ENCODE results near the gene PHTF1. TPM values are rescaled to one million over a fixed set of nuclear protein-coding genes. Genes with fewer than 3 reads are reported as not detected.
A peak's percentile ranks its signal among the peaks of the same experiment; 100 is the strongest.
"Not testable (repeated sequence)": the region's sequence is repeated elsewhere in the genome, so short reads cannot be mapped to it uniquely, and the experiment has no call there.

PHTF1 gene
- total RNA-seq, 1 donor from 2014 or later = 7.3 TPM

DNA sequence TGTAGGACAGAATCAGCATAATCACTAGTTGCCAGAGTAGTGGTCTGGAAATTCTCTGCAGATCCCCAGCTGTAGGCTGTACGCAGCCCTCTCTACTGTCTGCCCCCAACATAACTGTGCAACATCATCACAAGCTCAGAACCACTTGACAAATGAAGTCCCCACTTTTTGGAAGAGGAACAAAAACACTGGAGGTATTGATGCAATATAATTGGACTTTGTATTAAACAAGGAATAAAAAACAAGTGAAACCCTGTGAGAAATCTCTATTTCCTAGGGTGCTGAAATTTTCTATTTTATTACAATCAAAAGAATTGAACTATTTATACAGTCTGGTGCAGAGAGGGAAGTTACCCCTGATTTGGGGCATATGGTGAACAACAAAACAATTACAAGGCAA is 15.2 kb downstream of the PHTF1 start:
- ATAC-seq (no peak), DNase-seq (no peak)
- intact Hi-C loops (cut with micrococcal nuclease) = no loop called here

DNA sequence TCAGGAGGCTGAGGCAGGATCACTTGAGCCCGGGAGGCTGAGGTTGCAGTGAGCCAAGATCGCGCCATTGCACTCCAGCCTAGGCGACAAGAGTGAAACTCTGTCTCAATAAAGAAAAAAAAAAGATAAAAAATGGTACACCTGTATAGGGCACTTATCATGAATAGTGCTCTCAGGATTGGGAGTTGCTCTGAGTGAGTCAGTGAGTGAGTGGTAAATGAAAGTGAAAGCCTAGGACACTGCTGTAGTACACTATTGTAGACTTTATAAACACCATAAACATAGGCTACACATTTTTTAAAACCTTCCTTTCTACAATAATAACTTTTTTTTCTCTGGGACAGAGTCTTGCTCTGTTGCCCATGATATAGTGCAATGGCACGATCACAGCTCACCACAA is 16.8 kb downstream of the PHTF1 start:
- DNase-seq = no peak
- ATAC-seq = no peak
- intact Hi-C loops (cut with micrococcal nuclease) = no loop called here

DNA sequence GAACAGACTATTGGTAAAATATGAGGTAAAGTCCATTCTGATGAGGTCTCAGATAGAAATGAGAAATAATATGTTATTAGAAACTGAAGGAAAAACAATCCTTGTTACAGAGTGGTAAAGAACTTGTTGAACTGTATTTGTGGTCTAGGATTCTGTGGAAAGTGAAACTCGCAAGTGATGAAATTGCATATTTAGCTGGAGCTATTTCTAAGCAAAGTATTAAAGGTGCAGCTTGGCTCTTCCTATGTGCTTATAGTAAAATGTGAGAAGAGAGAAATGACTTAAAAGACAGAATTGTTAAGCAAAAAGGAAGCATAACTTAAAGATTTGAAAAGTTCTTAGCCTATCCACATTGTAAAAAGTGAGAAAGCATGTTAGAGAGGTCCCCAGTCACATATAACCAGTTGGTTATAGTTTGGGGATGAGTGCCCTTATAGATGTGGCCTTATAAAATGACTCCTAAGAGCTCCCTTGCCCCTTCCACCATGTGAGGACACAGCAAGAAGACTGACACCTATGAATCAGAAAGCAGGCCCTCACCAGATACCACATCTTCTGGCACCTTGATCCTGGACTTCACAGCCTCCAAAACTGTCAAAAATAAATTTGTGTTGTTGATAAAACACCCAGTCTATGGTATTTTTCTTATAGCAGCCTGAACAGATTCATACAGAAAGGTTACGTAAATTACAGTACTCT is 24.8 kb downstream of the PHTF1 start:
- DNase-seq (no peak), ATAC-seq (no peak)
- intact Hi-C loops (cut with micrococcal nuclease) = no loop called here

DNA sequence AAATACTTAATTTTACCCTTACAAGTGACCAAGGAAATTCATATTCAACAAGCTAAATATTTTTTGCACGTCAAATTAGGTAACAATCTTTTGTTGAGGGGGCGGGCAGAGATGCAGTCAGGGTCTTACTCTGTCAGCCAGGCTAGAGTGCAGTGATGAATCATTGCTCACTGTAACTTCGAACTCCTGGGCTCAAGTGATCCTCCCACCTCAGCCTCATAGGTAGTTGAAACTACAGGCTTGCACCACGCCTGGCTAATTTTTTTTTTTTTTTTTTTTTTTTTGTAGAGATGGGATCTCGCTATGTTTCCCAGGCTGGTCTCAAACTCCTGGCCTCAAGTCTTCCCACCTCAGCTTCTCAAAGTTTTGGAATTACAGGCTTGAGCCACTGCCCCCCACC is 26.5 kb downstream of the PHTF1 start:
- intact Hi-C loops (cut with micrococcal nuclease) = no loop called here
- no peak for DNase-seq
- ATAC-seq = no peak

DNA sequence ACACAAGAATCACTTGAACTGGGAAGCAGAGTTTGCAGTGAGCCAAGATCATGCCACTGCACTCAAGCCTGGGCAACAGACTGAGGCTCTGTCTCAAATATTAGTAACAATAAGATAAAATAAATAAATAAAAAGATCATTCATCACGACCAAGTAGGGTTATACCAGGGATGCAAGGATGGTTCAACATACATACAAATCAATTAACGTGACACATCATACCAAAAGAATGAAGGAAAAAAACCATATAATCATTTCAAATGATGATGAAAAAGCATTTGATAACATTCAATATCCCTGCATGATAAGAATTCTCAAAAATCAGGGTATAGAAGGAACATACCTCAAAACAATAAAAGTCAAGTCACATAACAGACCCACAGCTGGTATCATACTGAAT is 38.3 kb downstream of the PHTF1 start:
- no peak for DNase-seq
- intact Hi-C loops (cut with micrococcal nuclease) = no loop called here
- no peak for ATAC-seq

DNA sequence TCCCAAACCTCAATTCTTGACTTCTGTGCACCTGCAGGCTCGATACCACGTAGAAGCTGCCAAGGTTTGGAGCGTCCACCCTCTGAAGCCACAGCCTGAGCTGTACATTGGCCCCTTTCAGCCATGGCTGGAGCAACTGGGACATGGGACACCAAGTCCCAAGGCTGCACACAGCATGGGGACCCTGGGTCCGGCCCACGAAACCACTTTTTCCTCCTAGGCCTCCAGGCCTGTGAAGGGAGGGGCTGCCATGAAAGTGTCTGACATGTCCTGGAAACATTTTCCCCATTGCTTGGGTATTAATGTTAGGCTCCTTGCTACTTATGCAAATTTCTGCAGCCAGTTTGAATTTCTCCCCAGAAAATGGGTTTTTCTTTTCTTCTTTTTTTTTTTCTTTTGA is 40.7 kb downstream of the PHTF1 start:
- intact Hi-C loops (cut with micrococcal nuclease); DNase-seq; ATAC-seq: not testable (repeated sequence)

DNA sequence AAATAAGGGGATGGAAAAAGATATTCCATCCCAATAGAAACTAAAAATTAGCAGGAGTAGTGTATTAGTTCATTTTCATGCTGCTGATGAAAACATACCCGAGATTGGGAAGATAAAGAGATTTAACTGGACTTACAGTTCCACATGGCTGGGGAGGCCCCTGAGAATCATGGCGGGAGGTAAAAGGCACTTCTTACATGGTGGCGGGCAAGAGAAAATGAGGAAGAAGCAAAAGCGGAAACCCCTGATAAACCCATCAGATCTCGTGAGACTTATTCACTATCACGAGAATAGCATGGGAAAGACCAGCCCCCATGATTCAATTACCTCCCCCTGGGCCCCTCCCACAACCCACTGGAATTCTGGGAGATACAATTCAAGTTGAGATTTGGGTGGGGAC is 41.8 kb downstream of the PHTF1 start:
- intact Hi-C loops (cut with micrococcal nuclease) = not testable (repeated sequence)

DNA sequence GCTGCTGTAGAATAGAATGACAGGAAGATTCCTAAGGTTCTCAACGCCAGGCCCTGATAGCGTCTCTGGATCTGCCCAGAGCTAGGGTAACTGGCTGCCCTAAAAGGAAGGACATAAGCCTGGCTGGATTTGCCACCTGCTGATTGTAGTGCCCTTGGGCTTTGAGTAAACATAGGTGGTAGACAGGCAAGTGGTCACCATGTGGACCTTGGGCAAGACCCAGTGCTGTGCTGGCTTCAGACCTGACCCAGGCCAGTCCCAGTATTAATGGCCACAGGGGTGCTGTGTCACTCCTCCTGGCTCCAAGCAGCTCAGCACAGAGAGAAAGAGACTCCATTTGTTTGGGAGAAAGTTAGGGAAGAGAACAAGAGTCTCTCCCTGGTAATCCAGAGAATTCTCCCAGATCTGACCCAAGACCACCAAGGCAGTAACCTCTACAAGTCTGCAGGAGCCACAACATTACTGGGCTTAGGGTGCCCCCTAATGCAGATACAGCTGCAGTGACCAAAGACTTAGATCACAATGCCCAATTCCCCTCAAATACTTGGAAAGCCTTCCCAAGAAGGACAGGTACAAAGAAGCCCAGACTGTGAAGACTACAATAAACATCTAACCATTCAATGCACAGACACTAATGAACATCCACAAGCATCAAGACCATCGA is 44.5 kb downstream of the PHTF1 start:
- intact Hi-C loops (cut with micrococcal nuclease) = no loop called here
- ATAC-seq = no peak
- no peak for DNase-seq

More for the DNA sequence above, 41.8 kb downstream of the PHTF1 start:
- not testable (repeated sequence) for DNase-seq, ATAC-seq

DNA sequence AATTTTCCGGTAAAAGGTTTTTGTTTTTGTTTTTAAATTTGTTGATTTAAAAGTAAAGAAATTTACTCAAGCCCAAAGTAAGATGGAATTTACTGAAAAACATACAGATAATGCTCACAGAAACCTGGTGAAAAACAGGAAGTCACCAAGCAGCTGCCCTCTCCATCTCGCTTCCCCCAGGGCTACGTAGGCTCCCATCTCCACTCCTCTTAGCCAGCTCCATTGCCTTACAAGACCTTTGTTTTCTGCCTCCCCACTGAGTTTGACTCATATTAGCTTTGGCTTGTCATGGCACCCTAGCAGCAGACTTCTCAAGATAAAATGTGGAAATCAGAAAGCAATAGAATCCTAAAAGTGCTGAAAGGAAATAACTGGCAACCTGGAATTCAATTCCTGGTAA is 57.9 kb downstream of the PHTF1 start:
- no peak for ATAC-seq
- intact Hi-C loops (cut with micrococcal nuclease) = no loop called here

DNA sequence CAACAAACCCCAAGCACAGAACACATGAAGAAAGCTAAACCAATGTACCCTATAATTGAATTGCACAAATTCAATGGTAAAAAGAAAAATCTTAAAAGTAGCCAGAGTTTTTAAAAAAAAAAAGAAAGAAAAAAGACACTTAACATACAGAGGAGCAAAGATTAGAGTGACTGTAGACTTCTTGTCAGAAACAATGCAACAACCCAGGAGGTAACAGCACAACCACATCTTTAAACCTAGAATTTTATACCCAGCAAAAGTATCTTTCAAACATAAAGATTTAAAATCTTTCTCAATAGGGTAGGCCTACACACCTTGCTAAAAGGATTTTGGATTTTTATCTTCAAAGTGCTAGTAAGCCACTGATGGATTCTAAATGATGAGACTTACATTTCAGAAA is 64.4 kb downstream of the PHTF1 start:
- no peak for ATAC-seq
- intact Hi-C loops (cut with micrococcal nuclease) = no loop called here
- no peak for DNase-seq

More for the DNA sequence above, 57.9 kb downstream of the PHTF1 start:
- no peak for DNase-seq

DNA sequence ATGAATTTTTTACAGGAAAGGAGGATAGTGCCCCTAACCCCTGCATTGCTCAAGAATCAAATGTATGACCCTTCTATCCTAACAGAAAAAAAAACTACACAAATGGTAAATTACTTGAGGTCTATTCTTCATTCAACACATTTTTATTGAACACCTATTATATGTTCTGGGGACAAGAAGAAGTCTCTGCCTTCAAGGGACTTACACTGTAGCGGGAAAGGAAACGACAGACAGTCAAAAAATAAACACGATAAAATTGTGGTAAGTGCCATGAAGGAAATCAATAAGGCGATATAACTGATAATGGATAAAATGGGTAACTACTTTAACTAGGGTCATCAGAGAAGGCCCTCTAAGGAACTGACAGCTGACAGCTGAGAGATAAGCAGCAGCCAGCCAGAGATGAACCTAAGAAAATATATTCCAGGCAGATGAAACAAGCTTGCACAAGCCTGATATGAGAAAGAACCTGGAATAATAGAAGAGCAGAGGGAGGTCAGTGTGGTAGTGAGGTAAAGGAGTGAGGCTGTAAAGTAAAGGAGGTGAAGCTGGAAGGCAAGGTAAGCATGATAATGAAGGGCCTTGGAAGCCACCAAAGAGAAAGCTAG is 66.4 kb downstream of the PHTF1 start:
- intact Hi-C loops (cut with micrococcal nuclease) = no loop called here
- ATAC-seq (no peak), DNase-seq (no peak)

DNA sequence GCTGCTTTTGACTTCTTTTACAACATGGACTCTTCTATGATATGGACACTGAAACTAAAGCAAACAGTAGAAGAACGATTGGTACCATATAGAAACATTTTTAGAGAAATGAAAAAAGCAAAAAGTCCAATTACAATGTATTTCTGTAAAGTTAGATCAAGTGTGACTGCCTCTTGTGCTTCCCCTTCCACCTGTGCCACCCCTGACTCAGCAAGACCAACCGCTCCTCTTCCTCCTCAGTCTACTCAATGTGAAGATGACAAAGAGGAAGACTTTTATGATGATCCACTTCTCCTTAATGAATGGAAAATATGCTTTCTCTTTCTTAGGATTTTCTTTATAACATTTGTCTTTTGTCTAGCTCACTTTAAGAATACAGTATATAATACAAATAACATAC is 66.9 kb downstream of the PHTF1 start:
- intact Hi-C loops (cut with micrococcal nuclease) = no loop called here
- ATAC-seq (no peak), DNase-seq (no peak)

DNA sequence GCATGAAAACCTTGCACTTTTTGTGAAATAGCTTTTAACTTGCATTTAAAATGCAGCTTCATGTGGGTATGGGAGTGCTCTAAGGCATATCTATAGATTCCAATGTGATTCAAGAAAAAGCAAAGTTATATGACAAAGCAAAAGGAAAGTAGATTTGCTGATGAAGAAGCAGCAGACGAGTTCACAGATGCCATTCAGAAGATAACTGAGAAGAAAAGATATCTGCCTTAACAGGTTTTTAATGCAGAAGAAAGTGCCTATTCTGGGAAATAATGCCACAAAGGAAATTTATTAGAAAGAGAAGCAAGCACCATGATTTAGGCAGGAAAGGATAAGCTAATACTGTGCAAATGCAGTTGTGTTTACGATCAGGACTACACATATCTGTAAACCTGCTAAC is 68.1 kb downstream of the PHTF1 start:
- DNase-seq (no peak), ATAC-seq (no peak)
- intact Hi-C loops (cut with micrococcal nuclease) = no loop called here

DNA sequence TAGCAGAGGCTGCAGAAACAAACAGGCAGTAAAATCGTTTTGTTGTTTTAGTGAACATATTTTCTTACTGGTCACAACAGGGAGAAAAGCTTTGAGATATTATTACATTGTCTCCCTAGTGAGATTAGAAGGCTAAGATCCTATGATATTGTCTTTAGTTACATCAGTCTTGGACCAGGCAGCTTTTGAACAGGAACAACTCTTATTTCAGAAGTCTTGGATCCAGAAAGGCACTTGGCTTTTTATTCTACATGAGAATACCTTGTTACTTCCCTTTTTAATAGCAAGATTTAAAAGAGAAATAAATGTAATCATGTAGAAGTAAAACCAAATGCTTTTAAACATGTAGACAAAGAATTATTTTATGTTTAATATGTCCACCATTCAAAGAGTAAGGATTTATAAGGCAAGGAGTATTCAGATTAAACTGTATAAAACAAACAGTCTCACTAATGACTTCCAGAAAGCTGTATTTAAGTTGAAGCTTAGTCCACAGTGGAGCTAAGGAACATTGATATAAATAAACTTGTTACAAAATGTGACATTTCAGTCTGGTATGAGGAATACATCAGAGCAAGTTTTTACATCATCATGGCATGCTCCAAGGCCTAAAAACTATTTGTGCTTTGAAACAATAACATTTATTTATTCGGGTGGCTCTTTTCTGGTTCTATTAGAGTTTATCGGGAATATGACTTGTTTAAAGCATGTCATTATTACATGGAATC is 72.2 kb downstream of the PHTF1 start:
- intact Hi-C loops (cut with micrococcal nuclease) = no loop called here
- ATAC-seq (no peak), DNase-seq (no peak)

DNA sequence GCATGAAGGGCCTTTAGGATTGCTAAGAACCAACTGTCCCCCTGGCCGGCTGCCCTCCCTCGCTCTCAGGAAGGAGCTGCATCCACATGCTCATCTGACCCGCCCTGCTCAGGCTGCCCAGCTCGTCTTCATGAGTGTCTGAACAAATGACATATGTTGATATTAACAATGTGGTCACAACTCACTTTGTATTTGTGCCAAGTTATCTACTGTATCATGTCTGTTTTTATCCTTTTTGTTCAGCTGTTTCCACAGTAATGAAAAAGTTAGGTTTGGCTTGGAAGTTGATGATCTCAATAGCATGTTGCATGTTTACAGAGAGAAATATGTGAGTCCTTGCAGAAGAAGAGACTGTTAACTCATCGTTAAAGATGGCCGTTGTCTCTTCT is 75.1 kb downstream of the PHTF1 start:
- peak; percentile 78 for DNase-seq
- peak; percentile 88 for ATAC-seq
- intact Hi-C loops (cut with micrococcal nuclease) = no loop called here

DNA sequence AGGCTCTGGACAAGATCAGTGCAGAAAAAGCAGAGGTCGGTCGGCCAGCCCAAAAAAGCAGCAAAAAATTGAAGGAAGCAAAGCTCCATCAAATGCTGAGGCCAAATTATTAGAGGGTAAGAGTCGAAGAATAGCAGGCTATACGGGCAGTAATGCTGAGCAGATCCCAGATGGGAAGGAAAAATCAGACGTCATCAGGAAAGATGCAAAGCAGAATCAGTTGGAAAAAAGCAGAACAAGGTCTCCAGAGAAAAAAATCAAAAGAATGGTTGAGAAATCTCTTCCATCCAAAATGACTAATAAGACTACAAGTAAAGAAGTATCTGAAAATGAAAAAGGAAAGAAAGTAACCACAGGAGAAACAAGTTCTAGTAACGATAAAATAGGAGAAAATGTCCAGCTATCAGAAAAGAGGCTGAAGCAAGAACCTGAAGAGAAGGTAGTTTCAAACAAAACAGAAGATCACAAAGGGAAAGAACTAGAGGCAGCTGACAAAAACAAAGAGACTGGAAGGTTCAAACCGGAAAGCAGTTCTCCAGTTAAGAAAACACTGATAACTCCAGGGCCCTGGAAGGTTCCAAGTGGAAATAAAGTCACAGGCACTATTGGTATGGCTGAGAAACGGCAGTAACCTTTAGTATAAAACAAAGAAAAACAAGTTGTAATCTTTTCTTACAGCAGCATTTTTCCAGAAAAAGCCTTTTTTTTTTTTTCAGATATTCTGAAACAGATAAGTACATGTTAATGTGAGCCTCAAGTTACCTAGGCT is 75.7 kb downstream of the PHTF1 start:
- intact Hi-C loops (cut with micrococcal nuclease) = no loop called here
- peak; percentile 83 for ATAC-seq
- no peak for DNase-seq

DNA sequence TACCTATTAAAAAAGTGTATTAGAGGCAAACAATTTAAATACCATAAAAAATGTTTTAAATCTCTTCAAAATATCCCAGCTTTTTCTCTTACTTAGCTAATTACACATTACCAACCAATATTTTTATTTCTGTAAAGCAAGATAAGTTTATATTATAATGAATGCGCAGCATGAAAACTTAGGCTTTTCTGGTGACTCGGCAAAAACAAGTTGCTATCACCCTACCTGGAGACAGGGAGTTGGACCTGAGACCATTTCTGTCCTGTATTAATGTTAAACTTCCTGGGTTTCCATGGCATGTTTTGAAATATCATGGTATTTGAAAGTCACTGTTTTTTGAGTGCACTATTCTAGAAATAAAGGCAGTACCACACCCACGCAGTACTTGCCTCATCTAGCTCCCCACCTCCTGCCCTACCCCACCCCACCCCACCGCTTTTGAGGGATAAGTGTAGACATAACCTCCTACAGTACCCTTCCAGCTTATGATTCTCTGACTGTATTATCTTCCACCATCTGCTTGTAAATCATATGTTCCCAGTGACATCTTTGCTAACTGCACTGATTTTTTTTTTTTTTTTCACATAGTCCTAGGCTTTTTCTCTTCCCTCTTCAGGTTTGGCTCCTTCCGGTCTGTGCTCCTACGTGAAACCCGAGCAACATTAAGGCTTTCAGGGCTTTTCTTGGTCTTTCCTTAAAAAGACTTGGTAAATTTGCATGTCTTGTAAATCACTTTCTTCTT is 77.5 kb downstream of the PHTF1 start:
- intact Hi-C loops (cut with micrococcal nuclease) = no loop called here
- DNase-seq = no peak
- ATAC-seq = no peak

DNA sequence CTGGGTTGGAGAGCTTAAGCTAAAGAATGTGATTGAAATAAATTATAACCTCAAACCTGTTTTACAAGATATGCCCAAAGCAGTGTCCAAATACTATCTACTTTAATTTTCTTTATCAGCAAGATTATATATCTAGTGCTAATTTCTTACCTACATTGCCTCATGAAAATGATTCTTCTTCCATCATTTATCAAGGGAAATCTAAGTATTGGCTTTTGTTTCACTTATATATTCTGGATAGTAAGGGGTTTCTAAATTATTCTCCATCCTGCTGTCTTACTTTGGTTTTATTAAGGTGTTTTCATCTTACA is 81.2 kb downstream of the PHTF1 start:
- ATAC-seq (no peak), DNase-seq (no peak)
- intact Hi-C loops (cut with micrococcal nuclease) = no loop called here

All from left ventricle myocardium superior (tissue), 1 donor.